T-helper 1 cell treated with Interleukin-12 subunit alpha and Interleukin-12 subunit beta and Interleukin-4 antibody, amounts not matched to agents 30 μg/mL and 1 μg/mL, for 36 hours (primary cell): ENCODE data around the gene RBM26.

Experiments used
- H3K27ac Mint-ChIP-seq: one replicate; pipeline ENCODE4 v1.8.0; 2021; ENCODE audit warnings: mild to moderate bottlenecking, mixed read lengths
- H3K27me3 Mint-ChIP-seq: one replicate; pipeline ENCODE4 v1.8.0; 2021; ENCODE audit warnings: low read depth, mixed read lengths
- H3K36me3 Mint-ChIP-seq: one replicate; pipeline ENCODE4 v1.8.0; 2021; ENCODE audit warnings: low read depth, mixed read lengths
- H3K4me1 Mint-ChIP-seq: one replicate; pipeline ENCODE4 v1.8.0; 2021; ENCODE audit warnings: low read depth, mixed read lengths
- H3K4me3 Mint-ChIP-seq: one replicate; pipeline ENCODE4 v1.8.0; 2021; ENCODE audit warnings: mild to moderate bottlenecking, moderate library complexity, mixed read lengths
- H3K9me3 Mint-ChIP-seq: one replicate; pipeline ENCODE4 v1.8.0; 2021; ENCODE audit warnings: mixed read lengths

The RBM26 gene, protein sequence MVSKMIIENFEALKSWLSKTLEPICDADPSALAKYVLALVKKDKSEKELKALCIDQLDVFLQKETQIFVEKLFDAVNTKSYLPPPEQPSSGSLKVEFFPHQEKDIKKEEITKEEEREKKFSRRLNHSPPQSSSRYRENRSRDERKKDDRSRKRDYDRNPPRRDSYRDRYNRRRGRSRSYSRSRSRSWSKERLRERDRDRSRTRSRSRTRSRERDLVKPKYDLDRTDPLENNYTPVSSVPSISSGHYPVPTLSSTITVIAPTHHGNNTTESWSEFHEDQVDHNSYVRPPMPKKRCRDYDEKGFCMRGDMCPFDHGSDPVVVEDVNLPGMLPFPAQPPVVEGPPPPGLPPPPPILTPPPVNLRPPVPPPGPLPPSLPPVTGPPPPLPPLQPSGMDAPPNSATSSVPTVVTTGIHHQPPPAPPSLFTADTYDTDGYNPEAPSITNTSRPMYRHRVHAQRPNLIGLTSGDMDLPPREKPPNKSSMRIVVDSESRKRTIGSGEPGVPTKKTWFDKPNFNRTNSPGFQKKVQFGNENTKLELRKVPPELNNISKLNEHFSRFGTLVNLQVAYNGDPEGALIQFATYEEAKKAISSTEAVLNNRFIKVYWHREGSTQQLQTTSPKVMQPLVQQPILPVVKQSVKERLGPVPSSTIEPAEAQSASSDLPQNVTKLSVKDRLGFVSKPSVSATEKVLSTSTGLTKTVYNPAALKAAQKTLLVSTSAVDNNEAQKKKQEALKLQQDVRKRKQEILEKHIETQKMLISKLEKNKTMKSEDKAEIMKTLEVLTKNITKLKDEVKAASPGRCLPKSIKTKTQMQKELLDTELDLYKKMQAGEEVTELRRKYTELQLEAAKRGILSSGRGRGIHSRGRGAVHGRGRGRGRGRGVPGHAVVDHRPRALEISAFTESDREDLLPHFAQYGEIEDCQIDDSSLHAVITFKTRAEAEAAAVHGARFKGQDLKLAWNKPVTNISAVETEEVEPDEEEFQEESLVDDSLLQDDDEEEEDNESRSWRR

DNA sequence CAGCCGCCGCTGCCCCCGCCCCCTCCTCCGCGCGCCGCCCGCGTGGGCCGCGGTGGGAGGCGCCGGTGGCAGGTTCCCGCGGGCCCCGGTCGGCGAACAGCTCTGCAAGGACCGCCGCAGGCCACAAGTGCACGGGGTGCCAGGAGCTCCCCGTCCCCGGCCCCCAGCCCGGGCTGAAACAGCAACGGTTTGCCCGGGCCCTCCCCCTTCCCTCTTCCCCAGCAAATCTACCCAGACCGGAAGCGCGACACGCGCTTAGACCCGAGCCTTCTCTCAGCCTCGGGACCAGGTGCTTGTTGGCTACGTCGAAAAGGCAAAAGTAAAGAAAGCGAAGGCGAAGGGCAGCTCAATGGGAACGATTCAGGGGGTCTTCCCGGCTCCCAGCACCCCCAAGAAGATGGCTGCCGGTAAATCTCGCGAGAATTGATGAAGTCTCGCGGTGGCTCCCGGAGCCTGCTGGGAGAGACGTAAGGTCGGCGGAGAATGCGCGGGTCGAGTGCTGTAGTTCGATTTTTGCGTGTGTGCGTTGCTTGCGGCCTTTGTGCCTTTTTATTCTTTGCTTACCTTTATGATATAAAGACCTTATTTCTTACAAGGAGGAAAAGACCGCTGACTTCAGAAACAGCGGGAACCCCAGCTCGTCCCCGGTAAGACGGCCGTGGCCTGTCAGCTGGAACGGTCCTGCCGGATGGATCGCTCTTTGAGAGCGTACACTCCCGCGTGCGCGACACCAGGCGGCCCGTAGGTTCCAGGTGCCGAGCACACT is at the start of gene RBM26:
Gene RBM26, minus strand, starts transcription at position 425 of the 766 bp plus-strand sequence. CDS start 481 bp downstream, outside the sequence.
- Mint-ChIP-seq H3K27me3 (no peaks in the 10 kb centered on the region), H3K9me3 (no peaks in the 10 kb centered on the region), H3K36me3 (peaks cover 8% of the 10 kb centered on the region), H3K4me1 (peaks cover 38% of the 10 kb centered on the region), H3K4me3 (peak within 1 kb of the TSS; percentile 92), H3K27ac (peak within 1 kb of the TSS; percentile 95)

GRCh38 chr13:79455331-79455730 is 49.3 kb upstream of the RBM26 start:
- no peaks in the 10 kb centered on the region for H3K9me3 Mint-ChIP-seq
- H3K4me3 Mint-ChIP-seq = no peak overlapping the region
- peaks cover 55% of the 10 kb centered on the region for H3K4me1 Mint-ChIP-seq
- H3K27ac Mint-ChIP-seq = no peak overlapping the region
- peaks cover 6% of the 10 kb centered on the region for H3K36me3 Mint-ChIP-seq
- no peaks in the 10 kb centered on the region for H3K27me3 Mint-ChIP-seq

DNA sequence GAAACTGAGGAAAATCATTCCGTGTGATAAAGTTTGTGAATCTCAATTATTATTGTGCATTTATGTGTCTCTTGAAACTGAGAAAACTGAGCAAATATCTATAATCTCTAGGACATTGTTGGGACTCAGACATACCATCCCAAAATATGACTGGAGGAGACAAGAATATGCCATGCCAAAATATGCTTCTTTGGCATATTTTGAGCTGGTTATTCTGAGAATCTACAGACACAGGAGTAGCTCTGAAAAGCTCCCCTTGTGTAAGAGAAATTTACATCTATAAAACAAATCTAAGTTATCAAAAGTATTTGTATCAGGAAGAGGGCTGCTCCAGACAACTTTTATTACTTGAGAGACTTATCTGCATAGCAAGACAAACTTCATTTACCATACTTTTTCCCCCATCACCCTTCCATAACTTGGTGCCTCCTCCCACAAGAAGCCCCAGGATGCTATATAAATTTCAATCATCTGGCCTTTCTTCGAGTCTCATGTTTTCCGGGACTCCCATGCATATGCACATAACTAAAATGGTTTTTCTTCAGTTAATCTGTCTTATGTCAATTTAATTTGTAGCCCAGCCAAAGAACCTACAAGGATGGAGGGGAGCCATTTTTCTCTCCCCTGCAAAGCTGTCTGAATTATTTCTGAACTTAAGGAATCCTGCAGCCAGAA is 46.3 kb upstream of the RBM26 start:
- Mint-ChIP-seq H3K4me3 (no peak overlapping the region), H3K27me3 (no peaks in the 10 kb centered on the region), H3K36me3 (peaks cover 11% of the 10 kb centered on the region), H3K4me1 (peaks cover 58% of the 10 kb centered on the region), H3K9me3 (no peaks in the 10 kb centered on the region), H3K27ac (peak overlapping the region; percentile 95)

GRCh38 chr13:79451500-79451962 is 45.5 kb upstream of the RBM26 start:
- H3K4me3 Mint-ChIP-seq = peak overlapping the region; percentile 77

GRCh38 chr13:79450110-79450509 is 44.1 kb upstream of the RBM26 start:
- Mint-ChIP-seq H3K27ac (peak overlapping the region; percentile 46), H3K4me3 (no peak overlapping the region), H3K4me1 (peaks cover 68% of the 10 kb centered on the region), H3K27me3 (no peaks in the 10 kb centered on the region), H3K36me3 (peaks cover 8% of the 10 kb centered on the region), H3K9me3 (no peaks in the 10 kb centered on the region)

More at GRCh38 chr13:79451500-79451962, 45.5 kb upstream of the RBM26 start:
- no peaks in the 10 kb centered on the region for H3K9me3 Mint-ChIP-seq
- peaks cover 61% of the 10 kb centered on the region for H3K4me1 Mint-ChIP-seq
- no peaks in the 10 kb centered on the region for H3K27me3 Mint-ChIP-seq
- peaks cover 10% of the 10 kb centered on the region for H3K36me3 Mint-ChIP-seq
- H3K27ac Mint-ChIP-seq = peak overlapping the region; percentile 95

GRCh38 chr13:79448413-79448812 is 42.4 kb upstream of the RBM26 start:
- peak overlapping the region; percentile 1 for H3K4me3 Mint-ChIP-seq
- H3K27me3 Mint-ChIP-seq = no peaks in the 10 kb centered on the region
- H3K27ac Mint-ChIP-seq = no peak overlapping the region
- peaks cover 62% of the 10 kb centered on the region for H3K4me1 Mint-ChIP-seq
- no peaks in the 10 kb centered on the region for H3K9me3 Mint-ChIP-seq
- H3K36me3 Mint-ChIP-seq = peaks cover 8% of the 10 kb centered on the region

GRCh38 chr13:79447741-79448140 is 41.7 kb upstream of the RBM26 start:
- Mint-ChIP-seq H3K27ac (no peak overlapping the region), H3K27me3 (no peaks in the 10 kb centered on the region), H3K4me3 (no peak overlapping the region), H3K36me3 (peaks cover 8% of the 10 kb centered on the region), H3K4me1 (peaks cover 56% of the 10 kb centered on the region), H3K9me3 (no peaks in the 10 kb centered on the region)

GRCh38 chr13:79447141-79447540 is 41.1 kb upstream of the RBM26 start:
- Mint-ChIP-seq H3K27ac (no peak overlapping the region), H3K4me1 (peaks cover 51% of the 10 kb centered on the region), H3K27me3 (no peaks in the 10 kb centered on the region), H3K36me3 (peaks cover 8% of the 10 kb centered on the region), H3K9me3 (no peaks in the 10 kb centered on the region), H3K4me3 (no peak overlapping the region)

GRCh38 chr13:79445968-79446645 is 40.1 kb upstream of the RBM26 start:
- H3K4me1 Mint-ChIP-seq = peaks cover 42% of the 10 kb centered on the region
- H3K4me3 Mint-ChIP-seq = no peak overlapping the region
- no peaks in the 10 kb centered on the region for H3K9me3 Mint-ChIP-seq
- no peaks in the 10 kb centered on the region for H3K27me3 Mint-ChIP-seq
- H3K27ac Mint-ChIP-seq = no peak overlapping the region
- H3K36me3 Mint-ChIP-seq = peaks cover 8% of the 10 kb centered on the region

GRCh38 chr13:79442706-79443105 is 36.7 kb upstream of the RBM26 start:
- H3K36me3 Mint-ChIP-seq = peaks cover 2% of the 10 kb centered on the region
- no peak overlapping the region for H3K27ac Mint-ChIP-seq
- peaks cover 21% of the 10 kb centered on the region for H3K4me1 Mint-ChIP-seq
- no peaks in the 10 kb centered on the region for H3K27me3 Mint-ChIP-seq
- H3K9me3 Mint-ChIP-seq = no peaks in the 10 kb centered on the region
- H3K4me3 Mint-ChIP-seq = no peak overlapping the region

GRCh38 chr13:79442221-79442620 is 36.2 kb upstream of the RBM26 start:
- H3K9me3 Mint-ChIP-seq = no peaks in the 10 kb centered on the region
- H3K36me3 Mint-ChIP-seq = no peaks in the 10 kb centered on the region
- H3K4me1 Mint-ChIP-seq = peaks cover 17% of the 10 kb centered on the region
- H3K4me3 Mint-ChIP-seq = no peak overlapping the region
- no peak overlapping the region for H3K27ac Mint-ChIP-seq
- no peaks in the 10 kb centered on the region for H3K27me3 Mint-ChIP-seq

DNA sequence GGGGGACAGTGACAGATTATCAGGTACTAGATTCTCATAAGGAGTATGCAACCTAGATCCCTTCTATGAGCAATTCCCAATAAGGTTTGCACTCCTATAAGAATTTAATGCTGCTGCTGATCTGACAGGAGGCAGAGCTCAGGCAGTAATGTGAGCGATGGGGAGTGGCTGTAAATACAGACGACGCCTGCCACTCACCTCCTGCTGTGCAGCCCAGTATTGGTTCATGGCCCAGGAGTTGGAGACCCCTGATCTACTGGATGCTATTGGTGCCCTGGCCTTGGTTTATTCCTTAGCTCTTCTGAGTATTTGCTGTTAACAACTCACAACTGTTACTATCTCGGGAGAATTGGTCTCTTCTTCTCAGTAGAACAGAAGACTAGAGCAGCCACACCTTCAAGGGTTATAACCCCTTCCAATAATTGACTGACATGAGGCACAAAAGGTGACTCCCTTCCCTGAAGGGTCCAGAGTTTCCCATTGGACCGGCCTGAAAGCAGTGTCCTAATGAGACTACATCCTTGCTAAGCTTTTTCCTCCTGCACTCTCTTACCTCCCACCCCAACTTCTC is 35.0 kb upstream of the RBM26 start:
- no peaks in the 10 kb centered on the region for H3K9me3 Mint-ChIP-seq
- H3K27me3 Mint-ChIP-seq = no peaks in the 10 kb centered on the region
- H3K36me3 Mint-ChIP-seq = no peaks in the 10 kb centered on the region
- H3K4me3 Mint-ChIP-seq = no peak overlapping the region
- peaks cover 7% of the 10 kb centered on the region for H3K4me1 Mint-ChIP-seq
- no peak overlapping the region for H3K27ac Mint-ChIP-seq

DNA sequence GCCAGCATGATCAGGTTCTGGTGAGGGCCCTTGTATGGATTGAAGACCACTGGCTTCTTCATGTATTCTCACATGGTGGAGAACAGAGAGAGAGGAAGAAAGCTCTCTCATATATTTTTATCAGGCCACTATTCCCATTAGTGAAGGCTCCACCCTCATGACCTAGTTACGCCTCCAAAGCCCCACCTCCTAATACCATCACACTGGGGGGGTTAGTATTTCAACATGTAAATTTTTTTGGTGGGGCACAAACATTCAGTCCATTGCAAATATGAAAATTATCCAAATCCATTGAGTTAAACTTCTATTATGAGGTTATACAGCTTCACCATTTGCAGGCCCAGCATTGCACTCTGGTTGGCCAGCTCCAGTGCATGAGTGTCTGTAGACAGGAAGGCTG is 33.2 kb upstream of the RBM26 start:
- no peak overlapping the region for H3K4me3 Mint-ChIP-seq
- H3K4me1 Mint-ChIP-seq = no peaks in the 10 kb centered on the region
- no peak overlapping the region for H3K27ac Mint-ChIP-seq
- H3K9me3 Mint-ChIP-seq = no peaks in the 10 kb centered on the region
- H3K27me3 Mint-ChIP-seq = no peaks in the 10 kb centered on the region
- H3K36me3 Mint-ChIP-seq = no peaks in the 10 kb centered on the region
